GM12891 (cell line): Measurements from ENCODE around the gene PPIP5K2.
"Not testable (repeated sequence)": the region's sequence is repeated elsewhere in the genome, so short reads cannot be mapped to it uniquely, and the experiment has no call there.

Source experiments
- DNase-seq: peaks from one replicate; pipeline ENCODE4 v3.0.0; 2011; ENCODE audit warnings: low spot score; ENCODE audit not compliant: insufficient read length
- FAIRE-seq: peaks from 2 replicates; lab custom pipeline; 2011; peaks lifted over from hg19 to GRCh38; lab: Jason Lieb, UNC
- PAX5 ChIP-seq: IDR thresholded peaks from 2 replicates; pipeline ENCODE4 v1.6.1; 2011; ENCODE audit warnings: low read length, moderate library complexity, mild to moderate bottlenecking; ENCODE audit not compliant: insufficient read depth, severe bottlenecking
- POLR2A ChIP-seq: IDR thresholded peaks from 2 replicates; pipeline ENCODE4 v1.6.1; 2011; ENCODE audit warnings: low read depth, low read length, control low read depth
- POLR2AphosphoS5 ChIP-seq: IDR thresholded peaks from 2 replicates; pipeline ENCODE4 v1.6.1; 2011; ENCODE audit warnings: low read depth, low read length, control low read depth
- POU2F2 ChIP-seq: IDR thresholded peaks from 2 replicates; pipeline ENCODE4 v1.6.1; 2011; ENCODE audit warnings: low read depth, mild to moderate bottlenecking, control low read depth, low read length, moderate library complexity
- SPI1 ChIP-seq: IDR thresholded peaks from 2 replicates; pipeline ENCODE4 v1.6.1; 2011; ENCODE audit warnings: low read depth, low read length, control low read depth
- TAF1 ChIP-seq: IDR thresholded peaks from 2 replicates; pipeline ENCODE4 v1.6.1; 2011; ENCODE audit warnings: low read depth, low read length, control low read depth

The PPIP5K2 gene

DNA sequence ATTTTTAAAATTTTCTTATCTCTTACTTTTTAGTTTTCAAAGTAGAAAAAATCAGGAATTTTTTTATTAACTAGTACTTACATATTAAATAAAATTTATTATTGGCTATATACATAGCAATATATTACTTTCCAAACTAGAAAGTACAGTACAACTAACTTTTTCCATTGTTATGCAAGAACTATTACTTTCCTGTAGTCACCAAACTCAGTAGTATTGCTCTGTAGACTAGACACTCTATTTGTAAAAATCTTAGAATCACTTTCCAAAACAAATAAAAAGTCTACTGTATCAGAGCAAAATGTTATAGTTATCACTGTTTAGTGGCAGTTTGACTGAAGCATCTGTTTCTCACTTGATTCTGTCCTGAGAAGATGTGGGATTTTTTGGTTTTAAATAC lies 83.1 kb downstream of the PPIP5K2 start:
- TF ChIP-seq PAX5, result no peak
- TF ChIP-seq SPI1, result no peak
- TF ChIP-seq POLR2A, result no peak
- no peak for TF ChIP-seq POLR2AphosphoS5
- no peak for TF ChIP-seq TAF1
- no peak for TF ChIP-seq POU2F2
- FAIRE-seq, result no peak
- DNase-seq, result no peak

DNA sequence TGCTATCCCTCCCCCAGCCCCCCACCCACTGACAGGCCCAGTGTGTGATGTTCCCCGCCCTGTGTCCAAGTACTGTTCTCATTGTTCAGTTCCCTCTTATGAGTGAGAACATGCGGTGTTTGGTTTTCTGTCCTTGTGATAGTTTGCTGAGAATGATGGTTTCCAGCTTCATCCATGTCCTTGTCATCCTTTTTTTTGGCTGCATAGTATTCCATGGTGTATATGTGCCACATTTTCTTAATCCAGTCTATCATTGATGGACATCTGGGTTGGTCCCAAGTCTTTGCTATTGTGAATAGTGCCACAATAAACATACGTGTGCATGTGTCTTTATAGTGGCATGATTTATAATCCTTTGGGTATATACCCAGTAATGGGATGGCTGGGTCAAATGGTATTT lies 84.9 kb downstream of the PPIP5K2 start:
- DNase-seq, FAIRE-seq: not testable (repeated sequence)

DNA sequence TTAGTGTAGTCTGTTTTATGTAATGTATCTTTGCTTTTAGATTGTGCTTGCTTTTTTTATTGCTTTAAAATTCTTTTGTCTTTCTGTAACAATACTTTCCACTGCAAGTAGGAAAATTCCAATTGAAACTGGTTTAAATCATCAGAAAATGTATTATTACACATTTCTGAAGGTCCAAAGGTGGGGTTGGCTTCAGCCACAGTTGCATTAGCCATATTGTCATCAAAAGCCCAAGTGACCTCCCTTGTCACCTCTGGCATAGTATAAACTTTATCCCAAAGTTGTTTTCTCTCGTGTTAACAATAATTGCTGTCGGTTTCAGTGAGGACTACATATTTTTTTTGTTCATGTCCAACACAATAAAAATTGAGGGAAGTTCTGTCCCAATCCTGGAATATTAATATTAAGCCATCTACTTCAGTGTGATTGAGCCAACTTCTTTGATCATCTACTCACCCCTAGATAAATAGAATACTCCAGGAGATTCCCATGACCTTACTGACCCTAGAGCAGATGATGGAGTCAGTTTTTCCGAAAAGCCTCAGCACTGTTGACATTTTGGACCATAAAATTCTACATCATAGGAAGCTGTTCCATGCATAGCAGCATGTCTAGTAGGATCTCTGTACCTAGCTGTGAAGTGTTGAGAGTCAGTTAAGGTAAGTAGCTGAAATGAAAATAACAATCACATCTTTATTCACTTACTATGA lies 86.0 kb downstream of the PPIP5K2 start:
- TF ChIP-seq SPI1, result no peak
- no peak for TF ChIP-seq PAX5
- TF ChIP-seq TAF1, result no peak
- TF ChIP-seq POLR2AphosphoS5, result no peak
- TF ChIP-seq POU2F2, result no peak
- TF ChIP-seq POLR2A, result no peak
- FAIRE-seq (no peak), DNase-seq (no peak)

DNA sequence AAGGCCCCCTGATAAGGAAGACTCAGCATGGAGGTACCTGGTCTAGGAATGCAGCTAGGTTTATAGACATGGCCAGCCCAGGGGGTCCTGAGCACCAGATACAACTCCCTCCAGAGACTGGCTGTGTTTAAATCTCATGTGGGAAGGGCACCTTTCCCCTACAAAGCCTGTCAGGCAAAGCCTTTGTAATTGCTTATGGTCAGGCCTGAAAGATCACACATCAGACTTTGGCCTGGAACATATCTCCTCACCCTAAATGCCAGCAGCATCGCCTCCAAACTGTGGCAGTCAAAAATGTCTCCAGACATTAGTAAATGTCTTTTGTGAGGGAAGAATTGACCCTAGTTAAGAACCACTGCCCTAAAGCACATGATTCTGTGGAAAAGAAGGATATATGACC lies 86.9 kb downstream of the PPIP5K2 start:
- DNase-seq (no peak), FAIRE-seq (no peak)

DNA sequence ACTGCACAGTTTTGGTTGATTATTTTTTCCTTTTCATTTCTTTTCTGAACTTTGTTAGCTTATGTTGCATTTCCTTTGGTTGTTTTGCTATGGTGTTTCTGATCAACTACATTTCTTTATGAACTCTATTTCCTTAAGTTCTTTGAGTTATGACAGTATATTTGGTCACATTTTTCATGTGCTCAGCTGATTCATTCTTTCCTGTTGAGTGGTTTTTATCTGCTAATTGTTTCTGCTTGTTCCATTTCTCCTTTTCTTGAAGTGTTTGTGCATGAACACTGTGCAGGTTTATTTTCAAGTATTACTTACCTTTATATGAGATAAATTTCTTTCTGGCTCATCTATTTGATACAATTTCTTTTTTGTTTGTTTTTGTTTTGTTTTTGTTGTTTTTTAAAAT lies 87.6 kb downstream of the PPIP5K2 start:
- TF ChIP-seq SPI1 (peak; percentile 21; the same call in 1 of the 2 replicates), TAF1 (no peak)
- FAIRE-seq (no peak), DNase-seq (no peak)

More for the DNA sequence above, 86.9 kb downstream of the PPIP5K2 start:
- TF ChIP-seq POU2F2 (no peak), POLR2AphosphoS5 (no peak), POLR2A (no peak), PAX5 (no peak), SPI1 (no peak), TAF1 (no peak)

DNA sequence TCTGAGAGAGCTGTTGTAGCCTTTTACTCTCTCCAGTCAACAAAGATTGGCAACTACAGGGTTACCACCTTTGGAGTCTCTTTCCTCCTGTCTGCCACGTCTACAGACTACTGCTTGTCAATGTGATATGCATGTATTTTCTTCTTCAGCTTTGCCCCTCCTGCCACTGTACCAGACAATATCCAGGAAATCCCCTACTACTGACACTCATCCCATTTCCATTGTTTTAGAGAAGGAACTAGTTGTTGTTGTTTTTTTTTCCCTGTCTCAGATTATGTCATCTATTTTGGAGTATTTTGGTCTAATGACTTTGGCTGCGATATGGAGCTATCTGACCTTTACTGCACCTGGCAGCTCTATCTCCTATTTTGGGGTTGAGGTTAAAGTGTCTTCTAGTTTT lies 88.4 kb downstream of the PPIP5K2 start:
- no peak for DNase-seq
- TF ChIP-seq POLR2AphosphoS5 (no peak), SPI1 (no peak), PAX5 (no peak)
- FAIRE-seq, result no peak

DNA sequence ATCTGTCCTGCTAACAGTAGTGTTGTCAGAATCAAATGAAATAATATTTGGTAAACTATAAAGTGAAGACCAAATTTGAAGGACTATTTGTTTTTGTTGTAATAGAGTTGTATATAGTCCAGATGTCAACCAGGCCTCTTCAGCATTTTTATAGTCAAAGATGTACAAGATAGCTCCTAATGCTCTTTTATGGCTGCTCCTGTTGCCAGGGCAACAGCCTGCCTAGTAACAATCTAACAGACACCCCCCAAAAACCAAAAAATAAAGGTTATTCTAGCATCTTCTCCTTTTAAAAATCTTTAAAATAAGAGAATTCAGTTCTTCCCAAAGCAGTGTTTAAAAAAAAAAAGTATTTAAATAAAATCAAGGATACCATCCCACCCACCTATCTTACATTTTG lies 89.0 kb downstream of the PPIP5K2 start:
- no peak for FAIRE-seq

DNA sequence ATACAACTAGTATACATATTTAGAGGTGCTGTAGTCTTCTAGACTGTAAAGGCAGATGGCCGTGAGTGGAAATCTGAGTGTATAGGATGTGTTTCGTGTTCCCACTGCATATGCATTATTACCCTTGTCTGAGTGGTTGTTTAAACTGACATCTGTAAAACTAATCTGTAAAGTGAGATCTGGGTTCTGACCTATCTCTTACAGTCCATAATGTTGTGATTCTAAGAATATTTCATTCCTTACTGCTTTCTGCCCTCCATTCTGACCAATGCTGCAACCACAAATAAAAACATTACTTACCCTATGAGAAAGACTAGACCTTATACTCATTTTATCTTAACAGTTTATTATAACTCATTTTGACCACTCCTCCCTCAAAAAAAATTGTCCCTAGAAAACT lies 90.9 kb downstream of the PPIP5K2 start:
- DNase-seq (no peak), FAIRE-seq (no peak)
- TF ChIP-seq PAX5 (no peak), POLR2AphosphoS5 (no peak), POLR2A (no peak)

More for the DNA sequence above, 89.0 kb downstream of the PPIP5K2 start:
- DNase-seq, result no peak
- no peak for TF ChIP-seq POLR2A
- TF ChIP-seq POU2F2, result no peak
- no peak for TF ChIP-seq POLR2AphosphoS5

DNA sequence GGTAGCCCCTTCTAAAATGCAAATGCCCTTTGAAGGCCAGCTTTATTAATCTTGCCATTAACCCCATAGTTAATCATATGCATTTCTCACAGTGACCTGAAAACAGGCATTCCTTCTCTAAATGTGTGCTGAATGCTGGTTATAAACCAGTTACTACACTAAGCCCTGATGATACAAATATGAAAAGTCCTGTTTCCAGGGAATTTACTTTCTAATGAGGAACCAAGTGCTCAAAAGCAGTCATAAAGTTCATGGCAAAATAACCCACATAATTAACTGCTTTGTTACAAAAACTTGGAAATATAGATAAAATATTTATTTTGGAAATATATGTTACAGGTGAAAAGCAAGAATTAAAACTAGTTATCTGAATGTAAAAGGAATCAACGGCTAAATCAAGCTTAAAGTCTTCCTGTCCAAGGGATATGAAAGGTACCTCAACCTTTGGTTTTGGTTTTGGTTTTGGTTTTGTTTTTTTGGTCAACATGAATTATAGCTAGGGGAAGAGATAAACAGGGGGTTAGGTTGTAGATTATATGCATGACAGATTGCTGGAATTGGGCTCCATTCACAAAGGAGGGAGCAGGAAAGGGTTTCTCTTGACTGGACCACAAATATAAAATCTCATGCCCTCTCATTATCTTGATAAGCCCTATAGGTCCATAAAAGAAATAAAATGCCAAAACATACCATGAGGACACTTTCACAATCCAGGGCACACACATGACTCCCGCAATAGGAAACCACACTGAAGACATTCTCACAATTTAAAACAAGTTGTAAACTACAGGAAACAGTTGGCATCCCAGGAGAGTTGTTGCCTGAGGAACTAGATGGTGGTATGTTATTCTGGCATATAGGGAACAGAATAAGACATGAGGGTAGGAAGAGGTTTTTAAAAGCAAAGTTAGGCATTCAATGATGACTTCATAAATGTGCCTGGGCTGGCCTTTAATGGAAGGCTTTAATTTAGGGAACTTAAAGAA lies 91.8 kb downstream of the PPIP5K2 start:
- FAIRE-seq (peak; percentile 16), DNase-seq (no peak)
- TF ChIP-seq POLR2A (no peak), POLR2AphosphoS5 (no peak), PAX5 (no peak)

DNA sequence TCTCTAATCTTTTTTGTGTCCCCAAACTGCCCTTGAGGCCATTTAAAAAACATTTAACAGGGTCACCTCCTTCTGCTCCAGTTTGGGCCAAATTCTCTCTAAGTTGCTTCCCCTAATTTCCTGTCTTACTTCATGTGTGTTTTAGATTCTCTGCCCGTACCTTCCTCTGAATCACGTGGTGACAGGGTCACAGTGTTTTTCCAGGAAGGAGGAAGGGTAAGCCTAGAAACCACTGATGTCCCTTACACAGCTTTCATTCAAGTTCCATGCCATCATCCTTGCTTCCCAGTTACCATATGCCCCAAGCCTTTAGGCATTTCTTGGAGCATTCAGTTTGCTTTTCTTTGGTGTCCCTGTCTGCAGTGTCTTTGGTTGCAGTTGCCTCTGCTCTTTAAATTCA lies 96.0 kb downstream of the PPIP5K2 start:
- TF ChIP-seq TAF1, result no peak
- no peak for TF ChIP-seq POU2F2
- no peak for TF ChIP-seq PAX5
- no peak for TF ChIP-seq POLR2A
- TF ChIP-seq POLR2AphosphoS5, result no peak
- TF ChIP-seq SPI1, result no peak
- FAIRE-seq (peak; percentile 31), DNase-seq (no peak)

DNA sequence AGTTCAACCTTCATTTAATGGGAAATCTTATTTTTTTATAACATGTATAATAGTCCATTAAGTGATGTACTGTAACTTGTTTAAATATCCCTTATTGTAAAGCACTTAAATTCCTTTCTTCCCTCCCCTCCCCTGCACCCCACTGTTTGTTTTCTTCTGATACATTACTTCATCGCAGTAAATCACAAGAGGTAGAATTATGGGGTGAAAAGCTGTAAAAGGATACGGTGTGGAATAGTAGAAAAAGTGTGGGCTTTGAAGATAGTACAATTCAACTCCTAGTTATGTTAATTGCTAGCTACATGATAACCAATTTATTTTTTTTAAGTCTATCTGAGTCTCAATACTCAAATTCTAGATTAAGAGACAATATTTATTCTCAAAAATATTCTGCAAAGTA lies 96.6 kb downstream of the PPIP5K2 start:
- DNase-seq (no peak), FAIRE-seq (no peak)
- TF ChIP-seq POLR2A, result no peak
- TF ChIP-seq POU2F2, result no peak
- no peak for TF ChIP-seq SPI1
